ENCODE results near the gene HSPA1A.

- TF ChIP-seq CTCF (IDR thresholded peaks at IDR 0.05), result no peak
- TF ChIP-seq POLR2A (IDR thresholded peaks at IDR 0.05), result no peak
These were observed 49.2 kb upstream of the HSPA1A start for GRCh38 chr6:31765910-31766794.
